NCI-H1105 (cell line): ENCODE data around the gene DNAH8.
"Not testable (repeated sequence)": the region's sequence is repeated elsewhere in the genome, so short reads cannot be mapped to it uniquely, and the experiment has no call there.

Source experiments
- DNase-seq: peaks from one replicate; lab custom pipeline; 2025; lab: John Stamatoyannopoulos, UW

DNAH8 gene

GRCh38 chr6:38907264-38907663, 192.2 kb downstream of the DNAH8 start:
- no peak for DNase-seq

- no peak for DNase-seq
Observed at GRCh38 chr6:38909015-38909730, 194.1 kb downstream of the DNAH8 start.

- no peak for DNase-seq
Observed at GRCh38 chr6:38910207-38910606, 195.1 kb downstream of the DNAH8 start.

GRCh38 chr6:38912378-38912777, 197.3 kb downstream of the DNAH8 start:
- no peak for DNase-seq

GRCh38 chr6:38915205-38915925, 200.3 kb downstream of the DNAH8 start:
- no peak for DNase-seq

GRCh38 chr6:38921540-38921939, 206.4 kb downstream of the DNAH8 start:
- not testable (repeated sequence) for DNase-seq

- no peak for DNase-seq
Observed at GRCh38 chr6:38924791-38925509, 209.8 kb downstream of the DNAH8 start.

- DNase-seq = no peak
Observed at GRCh38 chr6:38929560-38929959, 214.4 kb downstream of the DNAH8 start.

GRCh38 chr6:38933426-38933825, 218.3 kb downstream of the DNAH8 start:
- peak; percentile 1 for DNase-seq

GRCh38 chr6:38935051-38935450, 219.9 kb downstream of the DNAH8 start:
- peak; percentile 80 for DNase-seq

- no peak for DNase-seq
Observed at GRCh38 chr6:38937839-38938613, 222.9 kb downstream of the DNAH8 start.

GRCh38 chr6:38938741-38939140, 223.6 kb downstream of the DNAH8 start:
- no peak for DNase-seq

- DNase-seq = no peak
Observed at GRCh38 chr6:38942442-38942841, 227.3 kb downstream of the DNAH8 start.

GRCh38 chr6:38942965-38943364, 227.9 kb downstream of the DNAH8 start:
- no peak for DNase-seq

GRCh38 chr6:38943964-38944363, 228.9 kb downstream of the DNAH8 start:
- no peak for DNase-seq

GRCh38 chr6:38944655-38945279, 229.7 kb downstream of the DNAH8 start:
- DNase-seq = no peak

- no peak for DNase-seq
Observed at GRCh38 chr6:38955861-38956260, 240.8 kb downstream of the DNAH8 start.

GRCh38 chr6:38957426-38957825, 242.3 kb downstream of the DNAH8 start:
- DNase-seq = no peak

GRCh38 chr6:38959138-38959537, 244.0 kb downstream of the DNAH8 start:
- DNase-seq = no peak

GRCh38 chr6:38968702-38969149, 253.6 kb downstream of the DNAH8 start:
- DNase-seq = no peak
